Right lobe of liver (tissue), 4 donors: ENCODE data around the gene CACNA1S.

Experiments used
- CTCF ChIP-seq, 4 donors: fragments of 200-600 bp in 3 of 4; fragments of 450-650 bp in 1 of 4; IDR thresholded peaks; one replicate each; pipeline versions ENCODE4 v1.5.1 to v1.8.0; 2016 to 2022; ENCODE audit warnings: antibody characterized with exemption in 4 of 4, mild to moderate bottlenecking in 2 of 4
- POLR2A ChIP-seq: fragments of 450-650 bp; IDR thresholded peaks from one replicate; pipeline ENCODE4 v1.6.1; 2017; ENCODE audit warnings: antibody characterized with exemption, mild to moderate bottlenecking
- donor health status: DM: no; HTN: no; CAD: no.
- donor health status: DM: no; HTN: no; CAD: no.
- donor health status: DM: no; HTN: yes; CAD: no.

- no peak for TF ChIP-seq CTCF (IDR thresholded peaks at IDR 0.05)
- no peak for TF ChIP-seq POLR2A
Measured at GRCh38 chr1:201077116-201077515, 35.1 kb downstream of the CACNA1S start.
